Cerebellar cortex (tissue), 1 donor: ENCODE measurements around the gene RAC2.

ENCODE experiments used
- DNase-seq: peaks from one replicate; pipeline ENCODE4 v3.0.0-alpha.2; 2015; ENCODE audit warnings: low spot score

RAC2 gene

DNA sequence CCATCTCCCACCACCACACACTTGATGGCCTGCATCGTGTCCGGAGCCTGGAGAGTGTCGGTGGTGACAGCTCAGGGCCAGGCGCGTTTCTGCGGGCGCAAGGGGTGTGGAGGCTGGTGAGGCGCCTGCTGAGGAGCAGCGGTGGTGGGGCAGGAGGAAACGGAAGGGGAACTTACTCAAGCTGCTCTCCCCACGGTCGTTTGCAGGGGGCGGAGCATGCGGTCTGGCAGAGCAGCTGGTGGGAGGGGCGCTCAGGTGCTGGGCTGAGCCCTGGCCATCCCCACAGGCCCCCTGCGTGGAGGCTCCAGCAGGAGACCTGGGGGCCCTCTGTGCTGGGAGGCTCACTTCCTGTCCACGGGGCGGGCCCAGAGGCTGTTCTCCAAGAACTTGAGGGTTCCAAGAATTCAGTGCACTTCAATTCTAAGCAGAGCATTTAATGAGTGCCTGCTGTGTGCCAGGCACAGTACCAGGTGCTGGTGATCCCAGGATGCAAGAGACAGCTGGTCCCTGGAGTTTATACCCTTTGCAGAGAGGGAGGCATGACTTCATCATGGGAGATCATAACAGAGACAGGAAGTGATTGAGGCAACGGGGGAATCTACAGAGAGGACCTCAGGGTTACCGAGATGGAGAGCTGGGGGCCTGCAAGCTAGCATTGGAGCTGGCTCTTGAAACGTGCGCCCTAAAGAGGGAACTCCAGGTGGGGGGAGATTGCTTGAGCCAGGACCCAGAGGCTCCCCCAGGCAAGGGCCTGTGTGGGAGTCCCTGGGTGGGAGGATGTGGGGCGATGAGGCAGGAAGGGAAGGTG lies at the start of gene RAC2:
Gene RAC2 (minus strand): TSS at position 156 of the 808 bp plus-strand sequence. CDS start 121 bp downstream, at position 35.
- no peak for DNase-seq

DNA sequence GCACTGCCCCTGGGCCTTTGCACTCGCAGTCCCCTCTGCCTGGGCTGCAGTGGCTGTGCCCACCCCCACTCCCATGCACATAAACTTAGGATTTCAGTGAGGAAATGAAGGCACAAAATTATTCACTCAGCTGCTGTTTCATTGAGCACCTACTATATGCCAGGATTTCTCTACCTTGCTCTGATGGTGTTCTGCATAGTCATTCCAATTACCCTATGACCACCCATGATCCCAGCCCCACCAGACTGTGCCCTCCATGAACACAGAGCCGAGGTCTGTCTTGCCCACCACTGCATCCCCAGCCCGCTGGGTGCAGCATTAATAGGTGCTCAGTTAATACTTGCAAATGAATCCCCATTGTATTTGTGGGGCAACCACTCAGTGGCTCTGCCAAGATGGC lies 49.1 kb upstream of the RAC2 start:
- no peak for DNase-seq

GRCh38 chr22:37292641-37293040 lies 48.6 kb upstream of the RAC2 start:
- DNase-seq, result no peak

GRCh38 chr22:37291559-37292298 lies 47.7 kb upstream of the RAC2 start:
- DNase-seq, result no peak

- DNase-seq, result no peak
Observed at GRCh38 chr22:37290737-37291136, 46.7 kb upstream of the RAC2 start.

GRCh38 chr22:37289156-37289735 lies 45.2 kb upstream of the RAC2 start:
- DNase-seq, result no peak

DNA sequence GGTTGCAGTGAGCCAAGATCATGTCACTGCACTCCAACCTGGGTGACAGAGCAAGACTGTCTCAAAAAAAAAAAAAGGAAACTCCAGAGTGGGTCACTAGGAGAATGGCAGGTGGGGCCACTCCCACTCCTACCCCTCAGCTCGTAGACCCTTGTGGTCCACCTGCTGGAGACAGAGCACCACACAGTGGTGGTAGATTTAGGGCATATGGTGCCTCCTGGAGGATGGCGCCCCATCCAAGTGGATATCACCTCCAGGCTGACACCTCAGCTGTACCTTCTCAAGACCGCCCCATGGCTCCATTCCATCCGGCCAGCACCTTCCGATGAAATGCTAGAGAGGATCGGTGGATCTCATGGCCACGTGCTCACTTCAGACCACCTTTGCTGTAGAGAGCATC lies 44.5 kb upstream of the RAC2 start:
- no peak for DNase-seq

DNA sequence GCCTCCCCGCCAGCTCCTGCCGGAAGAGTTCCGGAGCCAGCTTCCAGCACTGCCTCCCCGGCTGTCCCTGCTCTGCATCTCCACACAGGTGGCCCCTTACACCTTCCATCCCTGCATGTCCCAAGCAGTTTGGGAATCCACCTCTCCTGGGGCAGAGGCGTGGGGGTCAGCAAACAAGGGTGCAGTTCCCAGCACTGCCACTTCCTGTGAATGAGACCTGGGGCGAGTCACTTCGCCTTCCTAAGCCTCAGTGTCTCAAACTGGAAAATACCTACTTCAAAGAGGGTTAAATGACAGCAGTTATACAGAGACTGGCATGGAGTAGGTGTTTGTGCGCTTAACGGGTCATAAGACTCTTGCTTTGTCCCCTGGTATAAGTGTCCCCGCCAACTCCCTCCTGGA lies 43.5 kb upstream of the RAC2 start:
- no peak for DNase-seq

DNA sequence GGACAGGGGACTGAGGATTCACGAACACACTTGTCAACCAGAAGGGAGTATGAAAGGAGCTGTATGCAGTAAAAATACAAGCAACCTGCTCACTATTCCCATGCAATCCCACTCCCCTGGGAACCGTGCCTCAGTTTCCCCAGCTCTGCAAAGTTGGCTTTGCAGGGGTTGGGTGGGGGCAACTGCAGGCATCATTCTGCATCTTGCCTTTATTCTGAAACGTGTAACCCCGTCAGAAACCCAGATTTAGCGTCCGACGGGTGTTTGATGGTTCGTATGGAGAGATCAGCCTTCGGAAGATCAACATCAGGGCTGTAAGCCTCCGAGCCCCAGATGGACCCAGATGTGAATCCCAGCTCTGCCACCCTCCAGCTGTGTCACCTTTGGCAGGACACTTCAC lies 41.9 kb upstream of the RAC2 start:
- no peak for DNase-seq

DNA sequence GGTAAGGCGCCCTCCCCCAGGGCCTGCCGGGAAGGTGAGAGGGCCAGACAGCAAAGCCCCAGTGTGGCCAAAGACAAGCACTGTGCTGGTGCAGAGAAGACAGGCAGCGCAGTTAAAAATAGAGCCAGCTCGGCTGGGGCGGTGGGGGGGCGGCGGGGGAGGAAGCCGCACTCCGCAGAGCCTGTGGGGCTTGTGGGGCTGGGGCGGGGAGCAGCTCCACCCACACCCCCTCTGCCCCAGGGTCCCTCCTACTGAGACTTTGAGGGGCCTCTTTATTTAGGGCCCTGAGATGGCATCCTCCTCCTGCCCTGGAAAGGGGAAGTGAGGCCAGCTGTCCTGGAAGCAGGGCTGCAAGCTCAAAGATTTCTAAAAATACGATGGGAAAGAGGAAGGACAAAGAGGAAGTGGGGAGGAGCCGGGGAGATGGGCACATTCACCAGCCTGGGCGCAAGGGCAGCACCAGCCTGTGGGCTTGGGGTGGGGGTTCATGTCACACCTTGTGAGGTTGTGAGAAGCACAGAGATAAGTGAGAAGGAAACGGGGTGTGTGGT lies 40.8 kb upstream of the RAC2 start:
- no peak for DNase-seq

GRCh38 chr22:37284126-37284804 lies 40.2 kb upstream of the RAC2 start:
- DNase-seq, result no peak

- no peak for DNase-seq
Observed at GRCh38 chr22:37283393-37283937, 39.4 kb upstream of the RAC2 start.

- no peak for DNase-seq
Observed at GRCh38 chr22:37282385-37282677, 38.3 kb upstream of the RAC2 start, which contains the start of gene CYTH4. Gene CYTH4 (plus strand): TSS chr22:37282508. CDS start chr22:37282570, 62 bp downstream.

DNA sequence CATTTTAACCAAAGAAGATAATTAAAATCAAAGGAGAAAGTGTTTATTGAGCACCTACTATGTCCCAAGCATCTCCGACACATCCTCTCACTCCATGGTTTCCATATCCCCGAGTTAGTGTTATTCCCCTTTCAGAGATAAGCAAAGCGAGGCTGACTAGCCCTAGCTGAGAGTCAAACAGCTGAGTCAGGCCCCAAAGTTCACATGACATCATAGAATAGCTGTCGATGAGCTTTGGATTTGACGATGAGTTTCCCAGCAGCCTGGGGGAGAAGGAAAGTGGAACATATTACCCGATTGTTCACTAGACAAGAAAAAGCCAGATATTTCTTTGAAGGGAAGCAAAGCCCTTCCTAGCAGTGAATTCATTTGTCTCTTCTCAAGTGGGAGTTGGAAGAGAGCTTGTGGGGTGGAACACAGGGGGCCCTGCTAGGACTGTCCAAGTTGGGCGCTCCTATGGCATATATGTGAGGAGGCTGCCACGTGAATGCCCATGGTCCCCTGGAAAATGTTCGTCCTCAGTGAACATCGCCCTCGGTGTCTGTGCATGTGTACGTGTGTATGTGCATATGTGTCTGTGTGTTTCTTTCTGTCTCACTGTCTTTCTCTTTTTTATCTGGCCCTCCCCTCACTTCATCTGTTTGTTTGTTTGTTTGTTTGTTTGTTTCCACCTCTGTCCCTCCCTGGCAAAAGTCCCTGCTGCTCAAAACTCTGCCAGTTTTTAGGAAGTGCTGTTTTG lies 37.7 kb upstream of the RAC2 start:
- no peak for DNase-seq

- DNase-seq, result no peak
Observed at GRCh38 chr22:37281195-37281594, 37.1 kb upstream of the RAC2 start.

DNA sequence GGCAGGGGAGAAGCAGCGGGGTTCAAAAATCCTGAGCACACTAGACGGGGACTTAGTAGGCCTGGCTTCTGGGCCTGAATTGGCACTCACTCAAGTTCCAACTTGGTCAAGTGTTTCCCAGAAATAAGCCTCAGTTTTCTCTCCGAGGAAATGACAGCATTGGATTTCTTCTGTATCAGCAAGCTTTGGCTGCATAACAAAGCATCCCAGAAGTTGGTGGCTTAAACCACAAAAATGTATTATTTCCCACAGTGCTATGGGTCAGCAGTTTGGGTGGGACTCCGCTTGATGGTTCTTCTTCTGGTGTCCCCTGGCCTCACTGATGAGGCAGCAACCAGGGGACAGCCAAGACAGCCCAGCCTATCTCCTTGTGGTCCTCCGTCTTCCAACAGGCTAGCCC lies 36.6 kb upstream of the RAC2 start:
- no peak for DNase-seq

- no peak for DNase-seq
Observed at GRCh38 chr22:37279331-37280181, 35.5 kb upstream of the RAC2 start.

DNA sequence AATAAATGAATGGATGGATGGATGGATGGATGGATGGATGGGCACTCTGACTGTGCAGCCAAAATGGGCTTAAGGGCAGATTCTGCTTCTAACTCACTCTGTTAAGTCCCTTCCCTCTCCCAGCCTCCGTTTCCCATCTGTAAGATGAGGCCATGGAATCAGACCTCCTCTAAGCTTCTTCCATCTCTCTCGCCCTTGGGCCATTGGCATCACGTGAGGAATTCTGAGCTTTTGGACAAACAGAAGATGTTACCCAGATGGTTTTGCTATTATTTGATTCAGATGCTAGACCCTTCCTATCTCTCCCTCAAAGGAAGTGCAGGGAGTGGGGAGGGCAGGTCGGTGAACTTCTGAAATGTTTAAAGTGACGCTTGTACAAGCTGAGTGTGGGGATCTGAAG lies 34.2 kb upstream of the RAC2 start:
- no peak for DNase-seq

DNA sequence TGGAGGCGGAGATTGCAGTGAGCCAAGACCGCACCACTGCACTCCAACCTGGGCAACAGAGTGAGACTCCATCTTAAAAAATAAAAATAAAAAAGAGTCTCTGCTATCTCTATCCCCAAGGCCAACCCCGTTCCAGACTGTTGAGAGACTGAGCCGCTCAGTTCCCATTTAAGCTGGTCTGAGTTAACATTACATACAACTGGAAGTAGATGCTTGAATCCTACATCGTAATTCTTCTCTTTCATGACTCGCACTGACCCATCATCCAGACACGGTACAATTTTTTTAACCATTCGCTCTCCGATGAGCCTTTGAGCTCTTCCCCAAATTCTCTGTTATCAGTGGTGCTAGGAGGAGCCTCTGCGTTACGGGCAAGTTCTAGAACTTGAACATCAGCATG lies 33.3 kb upstream of the RAC2 start:
- no peak for DNase-seq

- DNase-seq, result no peak
Observed at GRCh38 chr22:37276776-37277175, 32.7 kb upstream of the RAC2 start.
